ENCODE measurements around the gene SLC37A3.

SLC37A3 gene

DNA sequence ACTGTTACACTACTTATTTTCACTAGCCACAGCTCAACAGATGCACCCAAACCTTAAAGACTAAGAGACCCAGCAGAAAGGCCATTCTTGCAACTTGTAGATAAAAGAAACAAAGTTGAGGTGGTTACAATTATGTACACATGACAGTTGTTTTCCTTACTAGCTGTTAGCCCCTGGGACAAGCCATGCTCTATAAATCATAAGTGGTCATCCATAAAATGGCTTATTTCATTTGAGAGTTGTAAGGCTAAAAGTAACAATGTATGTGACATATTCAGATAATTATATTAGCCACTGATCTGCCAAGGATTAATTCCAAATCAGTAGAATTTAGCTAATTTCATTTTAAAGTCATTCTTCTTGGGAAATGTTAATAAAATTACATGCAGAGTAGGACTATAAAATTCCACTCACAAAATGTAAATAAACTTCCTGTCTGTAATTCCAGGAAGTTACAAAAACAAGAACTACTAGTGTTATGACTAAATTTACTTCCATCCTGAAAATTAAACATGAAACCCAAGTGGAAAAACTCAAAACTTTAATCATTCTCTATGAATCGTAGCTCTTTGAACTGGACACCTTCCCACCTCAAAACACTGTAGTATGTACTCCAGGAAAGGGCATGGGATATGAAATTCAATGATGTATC lies 13.3 kb downstream of the SLC37A3 start:
- DNase-seq (ENCODE audit: insufficient read length, low spot score) (no peak), FAIRE-seq (no peak)
- TF ChIP-seq, protein P1, sequence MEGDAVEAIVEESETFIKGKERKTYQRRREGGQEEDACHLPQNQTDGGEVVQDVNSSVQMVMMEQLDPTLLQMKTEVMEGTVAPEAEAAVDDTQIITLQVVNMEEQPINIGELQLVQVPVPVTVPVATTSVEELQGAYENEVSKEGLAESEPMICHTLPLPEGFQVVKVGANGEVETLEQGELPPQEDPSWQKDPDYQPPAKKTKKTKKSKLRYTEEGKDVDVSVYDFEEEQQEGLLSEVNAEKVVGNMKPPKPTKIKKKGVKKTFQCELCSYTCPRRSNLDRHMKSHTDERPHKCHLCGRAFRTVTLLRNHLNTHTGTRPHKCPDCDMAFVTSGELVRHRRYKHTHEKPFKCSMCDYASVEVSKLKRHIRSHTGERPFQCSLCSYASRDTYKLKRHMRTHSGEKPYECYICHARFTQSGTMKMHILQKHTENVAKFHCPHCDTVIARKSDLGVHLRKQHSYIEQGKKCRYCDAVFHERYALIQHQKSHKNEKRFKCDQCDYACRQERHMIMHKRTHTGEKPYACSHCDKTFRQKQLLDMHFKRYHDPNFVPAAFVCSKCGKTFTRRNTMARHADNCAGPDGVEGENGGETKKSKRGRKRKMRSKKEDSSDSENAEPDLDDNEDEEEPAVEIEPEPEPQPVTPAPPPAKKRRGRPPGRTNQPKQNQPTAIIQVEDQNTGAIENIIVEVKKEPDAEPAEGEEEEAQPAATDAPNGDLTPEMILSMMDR (IDR thresholded peaks at IDR 0.05; ENCODE audit: insufficient read depth, missing control alignments) = no peak

GRCh38 chr7:140383954-140384713 lies 14.2 kb downstream of the SLC37A3 start:
- FAIRE-seq = no peak
- TF ChIP-seq, protein P1 (IDR thresholded peaks at IDR 0.05; ENCODE audit: insufficient read depth, missing control alignments) = no peak
- no peak for DNase-seq (ENCODE audit: insufficient read length, low spot score)

- no peak for FAIRE-seq
- TF ChIP-seq, protein P1 (IDR thresholded peaks at IDR 0.05; ENCODE audit: insufficient read depth, missing control alignments) = no peak
- no peak for DNase-seq (ENCODE audit: insufficient read length, low spot score)
Measured at GRCh38 chr7:140375892-140376730, 22.2 kb downstream of the SLC37A3 start.

DNA sequence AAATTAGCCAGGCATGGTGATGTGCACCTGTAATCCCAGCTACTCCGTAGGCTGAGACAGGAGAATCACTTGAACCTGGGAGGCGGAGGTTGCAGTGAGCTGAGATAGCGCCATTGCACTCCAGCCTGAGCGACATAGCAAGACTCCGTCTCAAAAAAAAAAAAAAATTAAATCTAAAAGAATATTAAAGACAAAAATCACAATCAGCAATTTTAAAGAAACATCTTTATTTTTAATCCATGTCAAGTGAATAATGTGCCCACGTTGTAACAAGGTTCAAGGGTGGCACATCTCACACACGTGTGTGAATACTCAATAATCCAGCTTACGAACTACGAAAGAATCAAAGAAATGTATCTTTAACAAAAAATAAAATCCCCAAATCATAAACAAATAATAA lies 23.0 kb downstream of the SLC37A3 start:
- DNase-seq (ENCODE audit: insufficient read length, low spot score) = no peak
- FAIRE-seq = no peak

GRCh38 chr7:140369294-140369693 lies 29.0 kb downstream of the SLC37A3 start:
- TF ChIP-seq, protein P1 (IDR thresholded peaks at IDR 0.05; ENCODE audit: insufficient read depth, missing control alignments) = no peak
- DNase-seq (ENCODE audit: insufficient read length, low spot score) (no peak), FAIRE-seq (no peak)

More for the DNA sequence above, 23.0 kb downstream of the SLC37A3 start:
- TF ChIP-seq, protein P1 (IDR thresholded peaks at IDR 0.05; ENCODE audit: insufficient read depth, missing control alignments) = no peak

DNA sequence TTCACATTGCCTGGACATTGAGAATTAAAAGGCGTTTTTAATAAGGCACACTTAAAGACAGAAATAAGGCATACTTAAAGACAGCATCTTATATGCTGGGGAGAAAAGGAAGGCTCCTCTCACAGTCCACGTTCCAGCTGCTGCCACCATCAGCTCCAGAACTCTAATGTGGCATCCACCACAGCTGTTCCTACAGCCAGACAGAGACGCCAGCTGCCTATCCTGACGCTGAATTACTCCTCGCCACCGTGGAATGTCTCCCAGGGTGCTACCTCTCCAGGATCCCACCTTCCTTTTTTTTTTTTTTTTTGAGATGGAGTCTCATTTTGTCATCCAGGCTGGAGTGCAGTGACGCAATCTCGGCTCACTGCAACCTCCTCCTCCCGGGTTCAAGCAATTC lies 30.8 kb downstream of the SLC37A3 start:
- FAIRE-seq (no peak), DNase-seq (ENCODE audit: insufficient read length, low spot score) (no peak)
- TF ChIP-seq, protein P1 (IDR thresholded peaks at IDR 0.05; ENCODE audit: insufficient read depth, missing control alignments) = no peak

Data from D721Med (cell line).